GM21737 (cell line): ENCODE measurements around the gene SLC51A.

Experiments
- ATAC-seq: cut with Tn5 transposase; IDR thresholded peaks from one replicate; pipeline ENCODE4 v1.9.1; 2021; ENCODE audit warnings: mild to moderate bottlenecking, moderate library complexity; ENCODE audit not compliant: unreplicated experiment

SLC51A gene

DNA sequence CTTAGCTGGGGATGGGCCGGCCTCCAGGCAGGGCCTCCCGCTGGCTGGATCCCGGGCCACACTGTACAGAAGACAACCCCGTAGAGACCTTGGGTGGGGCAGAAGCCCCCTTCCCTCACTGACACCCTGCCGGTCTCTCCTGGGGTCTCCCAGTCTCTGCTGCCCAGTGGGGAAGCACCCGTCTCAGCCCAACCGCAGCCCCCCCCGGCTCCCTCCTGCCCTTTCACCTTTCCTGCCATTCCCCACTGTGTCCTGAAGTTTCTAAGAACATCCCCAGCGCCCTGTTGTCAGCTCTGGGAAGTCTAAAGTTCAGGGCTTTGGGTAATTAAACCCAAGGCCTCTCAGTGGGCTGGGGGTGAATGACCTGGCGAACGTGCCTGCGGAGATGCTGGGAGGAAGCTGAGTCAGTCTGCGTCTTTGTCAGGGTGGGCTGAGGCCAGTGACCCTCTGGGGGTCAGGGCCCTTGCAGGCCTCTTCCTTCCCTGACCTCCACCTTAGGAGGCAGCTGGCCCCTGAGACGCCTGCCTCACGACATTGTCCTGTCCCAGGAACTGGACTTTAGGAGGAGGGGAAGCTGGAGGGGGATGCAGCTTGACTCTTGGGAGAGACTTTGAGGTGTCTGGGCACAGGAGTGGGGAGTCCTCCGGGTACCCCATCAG lies 1.4 kb upstream of the SLC51A start:
- ATAC-seq = no peak

DNA sequence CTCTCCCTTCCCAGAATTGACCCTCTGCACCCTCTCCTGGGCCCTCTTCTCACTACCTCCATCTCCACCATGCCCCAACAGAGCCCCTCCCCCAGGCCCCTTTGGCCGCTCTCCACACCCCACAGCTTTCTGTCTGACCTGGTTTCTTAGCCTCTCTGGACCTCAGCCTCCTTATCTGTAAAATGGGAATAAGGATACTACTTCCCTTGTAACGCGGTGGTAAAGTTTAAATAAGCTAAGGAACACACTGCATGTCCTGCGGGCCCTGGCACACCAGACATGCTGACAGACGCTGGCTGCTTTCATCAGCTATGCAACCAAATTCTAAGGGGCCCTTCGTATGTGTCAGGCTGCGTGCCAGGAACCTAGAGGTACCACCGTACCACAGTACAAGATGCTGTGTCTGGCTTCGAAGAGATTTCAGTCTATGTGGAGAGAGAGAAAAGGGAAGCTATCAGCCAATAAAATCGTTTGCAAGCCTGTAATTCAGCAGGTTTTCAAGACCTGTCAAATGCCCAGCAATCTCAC lies 777 bp upstream of the SLC51A start:
- ATAC-seq = no peak

DNA sequence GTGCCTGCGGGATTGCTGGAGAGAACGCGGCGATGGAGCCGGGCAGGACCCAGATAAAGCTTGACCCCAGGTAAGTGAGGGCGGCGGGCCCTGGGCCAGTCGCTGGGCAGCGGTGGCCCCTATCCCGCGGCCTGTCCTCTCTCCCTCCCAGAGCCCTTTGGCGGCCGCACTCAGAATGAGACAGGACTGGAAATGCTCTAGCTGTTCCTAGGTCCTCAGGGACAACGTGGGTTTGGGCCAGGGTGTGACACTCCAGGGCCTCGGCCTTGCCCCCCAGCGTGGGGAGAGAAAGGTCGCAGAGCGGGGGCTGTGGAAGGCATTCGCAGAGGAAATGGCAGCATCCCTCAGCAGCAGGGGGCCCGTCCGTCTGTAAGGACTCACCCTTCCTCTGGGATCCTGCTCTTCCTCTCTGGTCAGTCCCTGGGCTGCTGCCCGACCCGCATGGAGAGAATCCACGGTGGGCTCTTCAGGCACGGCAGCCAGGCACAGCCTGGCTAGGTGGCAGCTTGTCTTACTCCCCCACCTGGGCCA lies 412 bp downstream of the SLC51A start:
- ATAC-seq = no peak

DNA sequence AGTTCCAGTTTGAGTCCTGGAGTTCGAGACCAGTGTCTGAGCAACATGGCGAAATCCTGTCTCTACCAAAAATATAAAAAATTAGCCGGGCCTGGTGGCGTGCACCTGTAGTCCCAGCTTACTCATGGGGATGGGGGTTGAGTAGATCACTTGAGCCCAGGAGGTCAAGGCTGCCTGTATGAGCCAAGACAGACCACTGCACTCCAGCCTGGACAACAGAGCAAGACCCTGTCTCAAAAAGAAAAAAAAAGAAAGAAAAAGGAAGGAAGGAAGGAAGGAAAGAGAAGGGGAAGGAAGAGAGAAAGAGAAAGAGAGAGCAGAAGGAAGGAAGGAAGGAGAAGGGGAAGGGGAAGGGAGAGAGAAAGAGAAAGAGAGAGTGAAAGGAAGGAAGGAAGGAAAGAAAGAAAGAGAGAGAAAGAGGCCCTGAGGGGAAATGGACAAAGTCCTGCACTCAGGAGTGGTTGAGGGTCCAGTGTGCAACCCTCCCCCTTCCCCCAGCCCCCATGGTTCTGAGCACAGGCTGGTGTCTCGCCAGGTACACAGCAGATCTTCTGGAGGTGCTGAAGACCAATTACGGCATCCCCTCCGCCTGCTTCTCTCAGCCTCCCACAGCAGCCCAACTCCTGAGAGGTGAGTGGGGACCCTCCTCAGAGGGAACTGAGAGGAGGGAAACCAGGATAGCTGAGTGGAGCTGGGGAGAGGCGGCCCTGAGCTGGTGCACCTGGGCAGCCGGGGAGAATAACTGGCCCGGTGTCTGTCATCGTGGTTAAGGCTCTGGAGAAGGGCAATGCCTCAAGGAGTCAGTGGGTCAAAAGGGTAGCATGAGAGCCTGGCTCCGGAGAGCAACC lies 1.2 kb downstream of the SLC51A start:
- ATAC-seq = no peak

DNA sequence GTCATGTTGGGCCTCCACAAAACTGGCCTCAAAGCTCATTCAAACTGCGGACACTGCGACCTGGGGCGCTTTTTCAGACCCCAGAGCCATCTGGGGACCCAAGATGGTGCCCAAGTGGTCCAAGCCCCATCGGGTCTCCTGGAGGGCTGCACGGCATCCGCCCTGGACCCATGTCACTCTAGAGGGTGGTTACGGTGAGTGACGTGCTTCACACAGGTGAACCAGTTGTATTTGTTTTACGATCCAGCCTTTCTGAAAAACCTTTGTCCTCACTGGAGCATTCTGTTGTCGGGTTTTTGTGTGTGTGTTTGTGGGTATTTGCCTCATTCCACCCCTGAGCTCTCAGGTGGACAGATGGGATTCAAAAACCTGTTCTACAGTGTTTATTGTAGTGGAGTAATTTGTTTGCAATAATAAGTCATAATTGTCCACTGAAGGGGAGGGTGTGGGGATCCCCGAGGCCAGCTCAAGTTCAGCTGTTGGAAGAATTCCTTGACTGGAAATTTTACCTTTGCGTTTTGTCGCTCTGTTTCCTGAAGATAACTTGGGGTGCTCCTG lies 1.9 kb downstream of the SLC51A start:
- ATAC-seq = no peak

DNA sequence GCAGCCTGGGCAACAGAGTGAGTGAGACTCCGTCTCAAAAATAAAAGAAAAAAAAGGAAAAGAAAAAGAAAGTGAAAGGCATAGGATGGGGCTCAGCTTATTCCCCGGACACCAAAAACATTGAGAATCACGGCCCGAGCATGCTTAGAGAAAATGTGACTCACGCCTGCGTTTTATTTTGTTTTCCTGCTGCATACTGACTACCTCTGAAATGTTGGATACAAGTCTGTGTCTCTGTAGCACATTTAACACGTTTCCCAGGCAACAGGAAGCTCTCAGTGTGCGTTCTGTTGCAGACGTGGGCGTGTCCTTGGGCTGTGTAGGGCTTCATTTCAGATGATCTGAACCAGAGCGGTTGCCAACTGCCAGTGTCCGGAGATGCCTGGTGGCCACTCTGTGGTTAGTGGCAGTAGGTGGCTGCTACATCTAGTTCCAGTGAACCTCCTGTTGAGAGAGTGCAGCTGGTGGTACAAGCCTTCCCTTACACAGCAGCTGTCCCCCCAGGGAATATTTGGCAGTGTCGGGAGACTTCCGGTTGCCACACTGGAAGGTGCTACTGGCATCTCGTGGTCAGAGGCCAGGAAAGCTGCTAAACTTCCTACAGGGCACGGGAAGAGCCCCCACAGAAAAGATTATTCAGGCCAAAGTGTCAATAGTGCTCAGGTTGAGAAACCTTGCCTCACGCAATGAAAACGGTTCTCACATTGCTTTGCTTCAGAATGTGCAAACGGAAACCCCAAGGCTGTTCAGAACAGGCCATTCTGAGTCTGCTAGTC lies 3.0 kb downstream of the SLC51A start:
- peak; percentile 64 for ATAC-seq

DNA sequence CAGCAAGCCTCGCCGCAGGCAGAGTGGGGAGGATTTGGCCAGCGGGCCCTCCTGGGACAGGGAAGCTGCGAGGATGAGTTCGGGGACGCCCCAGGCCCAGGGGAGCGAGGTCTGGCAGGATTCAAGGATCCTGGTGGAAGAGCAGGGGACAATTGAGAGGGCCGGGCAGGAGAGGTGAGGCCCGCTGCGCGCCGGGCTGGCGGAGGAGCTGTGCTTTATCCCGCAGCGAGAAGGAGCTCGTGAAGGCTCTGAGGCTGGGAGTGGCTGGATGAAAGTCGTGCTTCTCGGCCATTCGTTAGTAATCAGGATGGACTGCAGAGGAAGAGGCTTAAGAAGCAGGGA lies 3.6 kb downstream of the SLC51A start:
- no peak for ATAC-seq

DNA sequence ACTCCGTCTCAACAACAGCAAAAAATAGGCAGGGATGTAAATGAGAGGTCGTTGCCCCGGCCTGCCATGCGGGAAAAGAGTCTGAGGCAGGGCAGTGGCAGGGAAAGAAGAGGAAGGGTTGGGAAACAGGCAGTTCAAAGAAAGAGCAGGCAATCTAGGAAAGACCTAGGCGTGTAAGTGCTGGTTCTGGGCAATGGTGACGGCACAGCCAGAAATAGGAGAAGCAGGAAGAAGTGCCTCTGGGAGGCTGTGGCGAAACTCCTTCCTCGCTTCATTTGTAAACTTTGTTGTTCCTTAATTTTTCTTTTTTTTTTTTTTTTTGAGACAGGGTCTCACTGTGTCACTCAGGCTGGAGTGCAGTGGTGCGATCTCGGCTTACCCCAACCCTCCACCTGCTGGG lies 4.3 kb downstream of the SLC51A start:
- no peak for ATAC-seq

DNA sequence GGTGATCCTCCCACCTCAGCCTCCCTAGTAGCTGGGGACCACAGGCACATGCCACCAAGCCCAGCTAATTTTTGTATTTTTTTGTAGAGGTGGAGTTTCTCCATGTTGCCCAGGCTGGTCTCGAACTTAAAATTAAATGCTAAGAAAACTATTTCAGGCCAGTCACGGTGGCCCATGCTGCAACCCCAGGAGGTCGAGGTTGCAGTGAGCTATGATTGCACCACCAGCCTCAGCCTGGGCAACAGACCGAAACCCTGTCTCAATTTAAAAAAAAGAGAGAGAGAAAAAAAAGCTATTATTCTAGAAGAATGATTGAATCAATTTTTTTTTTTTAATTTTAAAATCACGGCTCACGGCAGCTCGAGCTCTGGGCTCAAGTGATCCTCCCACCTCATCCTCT lies 4.7 kb downstream of the SLC51A start:
- ATAC-seq = no peak

DNA sequence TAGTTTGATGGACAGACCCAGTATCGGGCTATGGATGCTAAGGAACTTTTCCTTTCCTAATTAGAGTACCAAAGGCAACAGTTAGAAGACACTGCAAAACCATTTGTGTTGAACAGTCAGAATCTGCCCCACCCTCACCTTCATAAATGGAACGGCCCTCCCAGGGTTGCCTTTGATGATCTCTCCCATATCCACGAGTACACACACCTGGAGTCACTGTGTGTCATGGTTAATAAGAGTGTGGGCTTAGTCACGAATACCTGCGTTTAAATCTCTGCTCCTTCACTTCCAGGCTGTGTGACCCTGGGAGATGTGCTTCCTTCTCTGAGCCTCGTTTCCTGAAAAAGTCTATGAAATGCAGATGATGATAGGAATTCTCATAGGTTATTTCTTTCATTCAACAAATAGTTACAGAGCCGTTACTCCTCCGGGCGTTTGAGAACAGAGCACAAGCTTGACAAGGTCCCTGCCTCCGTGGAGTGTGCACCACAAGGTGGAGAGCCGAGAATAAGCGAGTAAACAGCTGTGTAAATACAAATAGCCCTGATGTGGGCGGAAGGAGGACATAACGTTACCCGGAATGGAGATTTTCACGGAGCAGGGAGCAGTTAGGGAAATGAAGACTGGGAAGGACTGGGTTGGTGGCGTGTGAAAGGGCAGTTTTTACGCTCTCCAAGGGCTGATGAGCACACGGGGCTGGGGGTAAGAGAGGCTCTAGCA lies 6.7 kb downstream of the SLC51A start:
- no peak for ATAC-seq

DNA sequence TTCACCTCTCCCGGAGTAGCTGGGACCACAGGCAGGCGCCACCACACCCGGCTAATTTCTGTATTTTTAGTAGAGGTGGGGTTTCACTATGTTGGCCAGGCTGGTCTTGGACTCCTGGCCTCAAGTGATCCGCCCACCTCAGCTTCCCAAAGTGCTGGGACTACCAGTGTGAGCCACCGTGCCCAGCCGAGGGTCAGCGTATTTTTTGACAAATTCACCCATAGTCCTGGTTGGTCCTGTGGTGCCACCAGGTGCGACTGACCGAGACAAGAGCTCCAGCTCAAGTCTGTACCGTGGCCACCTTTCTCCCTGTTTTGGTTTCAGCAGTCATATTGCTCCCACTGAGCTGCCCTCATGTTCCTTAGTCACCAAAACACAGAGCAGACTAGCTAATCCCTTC lies 8.8 kb downstream of the SLC51A start:
- no peak for ATAC-seq

DNA sequence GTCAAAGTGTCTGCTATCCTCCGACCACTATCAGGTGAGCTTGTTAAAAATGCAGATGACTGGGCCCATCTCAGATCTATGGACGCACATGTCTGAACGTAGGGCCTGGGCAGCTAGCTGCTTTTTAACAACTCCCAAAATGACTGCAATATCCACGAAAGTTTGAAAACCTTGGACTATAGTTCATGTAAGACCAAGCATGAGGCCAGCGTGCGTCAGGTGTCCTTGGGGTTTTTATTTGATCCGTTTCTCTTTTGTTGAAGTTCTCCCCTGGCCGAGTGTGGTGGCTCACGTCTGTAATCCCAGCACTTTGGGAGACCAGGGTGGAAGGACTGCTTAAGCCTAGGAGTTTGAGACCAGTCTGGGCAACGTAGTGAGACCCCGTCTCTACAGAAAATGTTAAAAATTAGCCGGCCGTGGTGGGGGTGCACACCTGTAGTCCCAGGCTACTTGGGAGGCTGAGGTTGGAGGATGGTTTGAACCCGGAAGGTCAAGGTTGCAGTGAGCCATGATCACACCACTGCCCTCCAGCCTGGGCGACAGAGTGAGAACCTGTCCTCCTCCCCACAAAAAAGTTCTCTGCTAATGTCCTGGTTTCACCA lies 9.5 kb downstream of the SLC51A start:
- no peak for ATAC-seq

DNA sequence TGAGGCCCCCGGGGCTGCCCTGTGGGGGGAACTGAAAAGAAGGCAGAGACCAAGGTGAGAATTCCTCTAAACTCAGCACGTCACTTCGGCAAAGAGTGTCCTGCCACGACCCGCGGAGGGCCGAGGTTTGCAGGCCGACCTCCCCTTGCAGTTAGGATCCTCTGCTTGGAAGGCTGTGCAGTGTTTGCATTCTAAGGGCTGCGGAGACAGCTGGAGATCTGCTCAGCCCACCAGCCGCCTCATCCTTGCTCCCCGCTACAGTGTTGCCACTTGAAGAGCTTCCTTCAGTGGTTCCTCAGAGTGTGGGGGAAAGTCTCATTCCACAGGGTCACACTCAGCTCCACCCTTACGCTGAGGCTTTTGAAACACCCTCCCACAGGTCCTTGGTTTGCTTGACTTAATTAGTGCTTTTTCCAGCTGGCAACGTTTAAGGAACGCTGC lies 10.8 kb downstream of the SLC51A start:
- no peak for ATAC-seq

DNA sequence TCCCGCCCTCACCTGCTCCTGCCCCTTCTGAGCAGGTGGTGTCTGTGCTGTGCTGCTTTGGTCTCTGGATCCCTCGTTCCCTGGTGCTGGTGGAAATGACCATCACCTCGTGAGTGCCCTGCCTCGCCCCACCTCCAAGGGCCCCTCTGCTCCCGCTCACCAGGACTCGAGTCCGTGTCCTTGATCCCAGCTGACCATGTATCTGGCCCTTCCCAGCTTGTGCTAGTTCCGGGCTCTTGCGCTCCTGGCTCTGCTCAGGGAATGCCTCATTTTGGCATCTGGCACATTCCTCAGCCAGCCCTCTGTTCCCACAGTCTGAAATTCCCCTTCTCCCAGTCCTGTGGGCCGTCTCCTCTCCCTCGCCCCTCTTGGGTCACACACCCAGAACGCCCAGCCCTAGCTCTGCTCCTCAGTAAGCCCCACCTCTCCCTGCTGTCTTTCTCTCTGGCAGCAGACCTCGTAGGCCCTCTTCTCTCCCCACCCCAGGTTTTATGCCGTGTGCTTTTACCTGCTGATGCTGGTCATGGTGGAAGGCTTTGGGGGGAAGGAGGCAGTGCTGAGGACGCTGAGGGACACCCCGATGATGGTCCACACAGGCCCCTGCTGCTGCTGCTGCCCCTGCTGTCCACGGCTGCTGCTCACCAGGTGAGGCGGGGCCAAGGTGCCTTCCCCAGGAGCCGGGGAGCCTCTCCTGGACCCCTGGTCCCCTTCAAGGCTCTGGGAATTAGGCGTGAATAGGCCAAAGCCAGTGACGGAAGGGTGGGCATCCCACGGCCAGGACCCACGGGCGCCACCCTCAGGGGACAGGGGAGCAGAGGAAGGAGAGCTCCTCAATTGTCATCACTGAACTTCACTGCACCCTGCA lies 11.5 kb downstream of the SLC51A start:
- ATAC-seq = no peak

DNA sequence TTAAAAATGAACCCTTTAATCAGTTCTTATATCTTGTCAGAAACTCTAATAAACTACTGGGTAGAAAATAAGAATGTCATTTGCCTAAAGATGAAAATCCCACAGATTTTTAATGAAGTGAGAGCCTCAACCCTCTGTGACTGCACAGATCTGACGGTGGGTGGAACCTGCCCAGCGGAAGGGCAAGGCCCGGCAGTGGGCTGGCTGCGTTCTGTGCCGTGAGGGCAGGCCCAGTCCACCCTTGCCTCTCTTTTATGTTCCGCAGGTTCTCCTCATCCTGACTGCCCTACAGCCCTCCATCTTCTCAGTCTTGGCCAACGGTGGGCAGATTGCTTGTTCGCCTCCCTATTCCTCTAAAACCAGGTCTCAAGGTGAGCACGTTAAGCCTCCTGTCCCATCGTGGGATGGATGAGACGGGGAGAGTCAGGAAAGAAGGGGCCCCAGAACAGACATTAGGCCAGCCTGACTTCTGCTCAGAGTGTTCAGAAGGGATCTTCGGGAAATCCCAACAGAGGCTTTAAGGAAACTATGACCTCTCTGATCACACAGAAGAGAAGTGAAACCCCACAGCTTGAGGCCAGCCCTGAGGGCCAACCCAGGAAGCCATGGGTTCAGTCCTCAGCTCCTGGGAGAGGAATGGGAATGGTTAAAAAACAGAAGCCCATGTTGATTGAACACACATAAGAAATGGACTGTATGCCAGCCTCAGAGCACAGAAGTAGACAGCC lies 16.0 kb downstream of the SLC51A start:
- ATAC-seq = no peak

DNA sequence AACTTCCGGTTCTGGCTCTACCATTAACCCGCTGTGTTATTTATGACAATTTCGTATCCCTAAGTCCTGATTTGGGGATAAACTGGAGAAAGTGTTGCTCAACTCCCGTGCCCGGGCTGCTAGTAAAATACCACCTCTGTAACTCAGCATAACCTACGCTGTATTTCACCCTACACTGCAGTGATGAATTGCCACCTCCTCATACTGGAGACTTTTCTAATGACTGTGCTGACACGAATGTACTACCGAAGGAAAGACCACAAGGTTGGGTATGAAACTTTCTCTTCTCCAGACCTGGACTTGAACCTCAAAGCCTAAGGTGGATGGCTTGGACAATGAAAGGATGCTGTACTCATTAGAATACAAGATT lies 16.5 kb downstream of the SLC51A start:
- ATAC-seq = no peak

DNA sequence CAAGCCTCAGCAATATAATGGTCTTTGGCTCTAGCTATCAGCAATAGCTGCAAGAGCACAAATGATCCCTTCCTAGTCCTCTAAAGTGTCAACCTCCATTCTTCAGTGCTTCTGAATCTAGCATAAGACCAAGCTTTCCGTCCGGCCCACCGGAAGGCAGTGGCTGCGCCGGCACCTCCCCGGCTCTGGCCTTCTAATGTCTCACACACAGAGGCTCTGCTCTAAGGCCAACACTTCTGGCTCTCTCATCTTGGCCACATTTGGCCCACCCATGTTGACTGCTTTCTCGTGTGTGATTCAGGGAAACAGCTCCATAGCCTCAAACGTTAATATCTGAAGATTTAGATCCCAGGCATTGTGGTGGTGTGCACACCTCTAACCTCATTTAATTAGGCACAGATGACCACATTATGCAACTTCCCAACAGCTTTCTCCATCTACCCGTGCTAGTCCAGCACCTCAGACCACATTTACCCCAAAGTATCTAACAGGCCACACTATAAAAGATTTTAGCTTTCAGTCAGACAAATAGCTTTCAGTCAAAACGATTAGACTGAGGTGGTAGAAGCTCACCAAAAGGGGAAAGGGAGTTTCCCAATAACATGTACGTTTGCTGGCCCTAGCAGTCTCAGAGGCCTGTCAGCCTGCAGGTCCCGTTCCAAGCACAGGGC lies 19.3 kb downstream of the SLC51A start:
- no peak for ATAC-seq

DNA sequence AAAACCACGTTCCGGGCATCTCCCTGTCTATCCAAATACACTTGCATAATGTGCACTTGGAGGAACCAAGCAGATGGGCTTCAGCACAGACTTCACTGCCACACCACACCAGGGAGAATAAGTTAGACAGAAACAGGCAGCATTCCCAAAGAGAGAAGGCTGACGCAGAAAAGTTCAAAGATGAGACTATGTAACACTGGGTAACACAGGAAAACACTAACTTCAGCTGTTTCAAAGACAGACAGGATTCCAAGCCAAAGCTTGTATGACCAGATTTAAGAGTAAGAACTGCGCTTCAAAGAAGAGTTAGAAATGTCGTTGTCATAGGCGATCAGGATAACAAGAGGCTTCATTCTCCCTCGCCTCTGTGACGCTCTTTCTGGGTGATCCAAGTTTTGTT lies 19.9 kb downstream of the SLC51A start:
- no peak for ATAC-seq
